22Rv1 (cell line): ENCODE results near the gene HIVEP3.

Source experiments
- H3K27ac ChIP-seq: fragments of 450-650 bp; 2 replicates; pipeline ENCODE4 v1.5.1; 2017
- CTCF ChIP-seq: fragments of 450-650 bp; IDR thresholded peaks from 2 replicates; pipeline ENCODE4 v1.5.1; 2017; ENCODE audit warnings: mild to moderate bottlenecking
- ZFX ChIP-seq: fragments of 450-650 bp; IDR thresholded peaks from 2 replicates; pipeline ENCODE4 v1.6.1; 2017; ENCODE audit warnings: antibody characterized with exemption, borderline replicate concordance

Gene HIVEP3

GRCh38 chr1:41738475-41738874 lies 180.2 kb downstream of the HIVEP3 start:
- H3K27ac ChIP-seq = no peak overlapping the region
- TF ChIP-seq CTCF (no peak), ZFX (no peak)

- no peak overlapping the region for H3K27ac ChIP-seq
- TF ChIP-seq ZFX (no peak), CTCF (no peak)
Observed at GRCh38 chr1:41738006-41738405, 180.7 kb downstream of the HIVEP3 start.

GRCh38 chr1:41735631-41736260 lies 183.0 kb downstream of the HIVEP3 start:
- H3K27ac ChIP-seq = no peak overlapping the region
- no peak for TF ChIP-seq ZFX
- TF ChIP-seq CTCF = no peak

GRCh38 chr1:41735139-41735538 lies 183.6 kb downstream of the HIVEP3 start:
- H3K27ac ChIP-seq = no peak overlapping the region
- TF ChIP-seq CTCF = no peak
- no peak for TF ChIP-seq ZFX

GRCh38 chr1:41734201-41734970 lies 184.3 kb downstream of the HIVEP3 start:
- no peak overlapping the region for H3K27ac ChIP-seq
- TF ChIP-seq CTCF (no peak), ZFX (no peak)

- no peak overlapping the region for H3K27ac ChIP-seq
Observed at GRCh38 chr1:41733725-41734124, 185.0 kb downstream of the HIVEP3 start.

GRCh38 chr1:41733021-41733420 lies 185.7 kb downstream of the HIVEP3 start:
- TF ChIP-seq CTCF (no peak), ZFX (no peak)
- no peak overlapping the region for H3K27ac ChIP-seq

More at GRCh38 chr1:41733725-41734124, 185.0 kb downstream of the HIVEP3 start:
- TF ChIP-seq ZFX = no peak
